ENCODE results near the gene PALLD.
"Not testable (repeated sequence)": the region's sequence is repeated elsewhere in the genome, so short reads cannot be mapped to it uniquely, and the experiment has no call there.

- TF ChIP-seq ZNF704 (tag by site-specific recombination; IDR thresholded peaks at IDR 0.05); CTCF (tag by site-specific recombination; IDR thresholded peaks at IDR 0.05); MYNN (tag by site-specific recombination; IDR thresholded peaks at IDR 0.05; ENCODE audit: borderline replicate concordance); ZNF398 (tag by site-specific recombination; IDR thresholded peaks at IDR 0.05); PRDM1 (tag by site-specific recombination; IDR thresholded peaks at IDR 0.05); SCRT2 (tag by site-specific recombination; IDR thresholded peaks at IDR 0.05); ZNF214 (tag by site-specific recombination; IDR thresholded peaks at IDR 0.05; ENCODE audit: borderline replicate concordance); REPIN1 (tag by site-specific recombination; IDR thresholded peaks at IDR 0.05; ENCODE audit: low read depth); PATZ1 (tag by site-specific recombination; IDR thresholded peaks at IDR 0.05); ZNF830 (tag by site-specific recombination; IDR thresholded peaks at IDR 0.05; ENCODE audit: low read depth); ZNF350 (tag by site-specific recombination; IDR thresholded peaks at IDR 0.05): not testable (repeated sequence)
Observed at GRCh38 chr4:168702581-168703087, 205.8 kb downstream of the PALLD start.

All from HEK293 (cell line).